Stomach (tissue), 4 donors: ENCODE data around the gene TRIM52.
"Not testable (repeated sequence)": the region's sequence is repeated elsewhere in the genome, so short reads cannot be mapped to it uniquely, and the experiment has no call there.

Experiments
- EP300 ChIP-seq: sonication (generic); formaldehyde crosslinking; IDR thresholded peaks from one replicate; pipeline ENCODE4 v1.6.1; 2017; ENCODE audit warnings: antibody characterized with exemption
- POLR2A ChIP-seq, 4 donors: fragments of 450-650 bp; IDR thresholded peaks; one replicate each; pipeline ENCODE4 v1.6.1; 2016; ENCODE audit warnings: antibody characterized with exemption in 4 of 4, control low read depth in 2 of 4, mild to moderate bottlenecking in 1 of 4, moderate library complexity in 1 of 4
- POLR2AphosphoS5 ChIP-seq, 3 donors: sonication (generic); formaldehyde crosslinking; IDR thresholded peaks; one replicate each; pipeline ENCODE4 v1.6.1; 2016; ENCODE audit warnings: antibody characterized with exemption in 3 of 3
- TF ChIP-seq, protein P1 (sequence below), 7 experiments: fragments of 450-650 bp in 4 of 7; fragments of 200-600 bp in 3 of 7; sonication (generic) in 3 of 7; IDR thresholded peaks; one replicate each; pipeline ENCODE4 v1.5.1; 2016 to 2019; ENCODE audit warnings: antibody characterized with exemption in 7 of 7, control low read depth in 2 of 7, mild to moderate bottlenecking in 1 of 7

DNA sequence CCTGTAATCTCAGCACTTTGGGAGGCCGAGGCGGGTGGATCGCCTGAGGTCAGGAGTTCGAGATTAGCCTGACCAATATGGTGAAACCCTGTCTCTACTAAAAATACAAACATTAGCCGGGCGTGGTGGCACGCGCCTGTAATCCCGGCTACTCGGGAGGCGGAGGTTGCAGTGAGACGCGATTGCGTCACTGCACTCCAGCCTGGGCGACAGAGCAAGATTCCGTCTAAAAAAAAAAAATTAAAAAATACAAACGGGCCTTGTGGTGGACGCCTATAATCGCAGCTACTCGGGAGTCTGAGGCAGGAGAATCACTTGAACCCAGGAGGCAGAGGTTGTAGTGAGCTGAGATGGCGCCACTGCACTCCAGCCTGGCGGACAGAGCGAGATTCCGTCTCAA, 51.9 kb downstream of the TRIM52 start:
- TF ChIP-seq, protein P1, sequence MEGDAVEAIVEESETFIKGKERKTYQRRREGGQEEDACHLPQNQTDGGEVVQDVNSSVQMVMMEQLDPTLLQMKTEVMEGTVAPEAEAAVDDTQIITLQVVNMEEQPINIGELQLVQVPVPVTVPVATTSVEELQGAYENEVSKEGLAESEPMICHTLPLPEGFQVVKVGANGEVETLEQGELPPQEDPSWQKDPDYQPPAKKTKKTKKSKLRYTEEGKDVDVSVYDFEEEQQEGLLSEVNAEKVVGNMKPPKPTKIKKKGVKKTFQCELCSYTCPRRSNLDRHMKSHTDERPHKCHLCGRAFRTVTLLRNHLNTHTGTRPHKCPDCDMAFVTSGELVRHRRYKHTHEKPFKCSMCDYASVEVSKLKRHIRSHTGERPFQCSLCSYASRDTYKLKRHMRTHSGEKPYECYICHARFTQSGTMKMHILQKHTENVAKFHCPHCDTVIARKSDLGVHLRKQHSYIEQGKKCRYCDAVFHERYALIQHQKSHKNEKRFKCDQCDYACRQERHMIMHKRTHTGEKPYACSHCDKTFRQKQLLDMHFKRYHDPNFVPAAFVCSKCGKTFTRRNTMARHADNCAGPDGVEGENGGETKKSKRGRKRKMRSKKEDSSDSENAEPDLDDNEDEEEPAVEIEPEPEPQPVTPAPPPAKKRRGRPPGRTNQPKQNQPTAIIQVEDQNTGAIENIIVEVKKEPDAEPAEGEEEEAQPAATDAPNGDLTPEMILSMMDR (IDR thresholded peaks at IDR 0.05), result not testable (repeated sequence)
- TF ChIP-seq POLR2A (IDR thresholded peaks at IDR 0.05); POLR2AphosphoS5 (IDR thresholded peaks at IDR 0.05); EP300: not testable (repeated sequence)
